Karpas-422 (cell line): ENCODE data around the gene POU6F2. TPM values are rescaled to one million over a fixed set of nuclear protein-coding genes. Genes with fewer than 3 reads are reported as not detected.

Experiments used
- DNase-seq: peaks from one replicate; pipeline ENCODE4 v3.0.0-alpha.2; 2015
- H2AFZ ChIP-seq: fragments of 200-600 bp; sonication (generic); 2 replicates; pipeline ENCODE4 v1.6.1; 2014; ENCODE audit warnings: antibody characterized with exemption, low read length, mixed read lengths
- H3K27ac ChIP-seq: fragments of 200-600 bp; sonication (generic); 2 replicates; pipeline ENCODE4 v1.5.1; 2014; ENCODE audit warnings: mild to moderate bottlenecking, low read length, moderate library complexity
- H3K27me3 ChIP-seq: fragments of 200-600 bp; sonication (generic); 2 replicates; pipeline ENCODE4 v1.6.1; 2014; ENCODE audit warnings: low read length, mixed read lengths
- H3K36me3 ChIP-seq: fragments of 200-600 bp; sonication (generic); 2 replicates; pipeline ENCODE4 v1.6.1; 2014; ENCODE audit warnings: low read length, mixed read lengths; ENCODE audit not compliant: insufficient read depth
- H3K4me1 ChIP-seq: fragments of 200-600 bp; sonication (generic); 2 replicates; pipeline ENCODE4 v1.6.1; 2014; ENCODE audit warnings: mild to moderate bottlenecking, low read length, mixed read lengths
- H3K4me2 ChIP-seq: fragments of 200-600 bp; sonication (generic); 2 replicates; pipeline ENCODE4 v1.6.1; 2014; ENCODE audit warnings: low read length, low read depth, mild to moderate bottlenecking; ENCODE audit not compliant: poor library complexity, severe bottlenecking
- H3K4me3 ChIP-seq: fragments of 200-600 bp; sonication (generic); 2 replicates; pipeline ENCODE4 v1.5.1; 2014; ENCODE audit warnings: mild to moderate bottlenecking, antibody characterized with exemption, low read length, mixed read lengths
- H3K79me2 ChIP-seq: fragments of 200-600 bp; sonication (generic); 2 replicates; pipeline ENCODE4 v1.6.1; 2014; ENCODE audit warnings: mild to moderate bottlenecking, low read length, mixed read lengths
- H3K9ac ChIP-seq: fragments of 200-600 bp; sonication (generic); 2 replicates; pipeline ENCODE4 v1.6.0; 2014; ENCODE audit warnings: low read length
- H3K9me2 ChIP-seq: fragments of 200-600 bp; sonication (generic), shearing (Covaris generic); replicated peaks from 2 replicates; pipeline ENCODE4 v1.6.0; 2014; ENCODE audit warnings: mild to moderate bottlenecking, low read length, moderate library complexity; ENCODE audit not compliant: insufficient read depth
- H3K9me3 ChIP-seq: fragments of 300-700, 200-600 bp; sonication (generic); 2 replicates; pipeline ENCODE4 v1.6.1; 2014; ENCODE audit warnings: low read length, mixed read lengths
- H4K20me1 ChIP-seq: fragments of 200-600 bp; sonication (generic); 2 replicates; pipeline ENCODE4 v1.6.1; 2014; ENCODE audit warnings: mild to moderate bottlenecking, antibody characterized with exemption, low read length, low read depth; ENCODE audit not compliant: insufficient read depth
- total RNA-seq: library from RNA; depleted of rRNA; stranded (reverse); fragments of >200 nt; shearing (Covaris generic); gene quantifications from 2 replicates; pipeline ENCODE4 v1.2.3, GENCODE V29; 2014; ENCODE audit warnings: low replicate concordance

POU6F2 gene
- total RNA-seq, 1 experiment from 2014 or later = not detected

DNA sequence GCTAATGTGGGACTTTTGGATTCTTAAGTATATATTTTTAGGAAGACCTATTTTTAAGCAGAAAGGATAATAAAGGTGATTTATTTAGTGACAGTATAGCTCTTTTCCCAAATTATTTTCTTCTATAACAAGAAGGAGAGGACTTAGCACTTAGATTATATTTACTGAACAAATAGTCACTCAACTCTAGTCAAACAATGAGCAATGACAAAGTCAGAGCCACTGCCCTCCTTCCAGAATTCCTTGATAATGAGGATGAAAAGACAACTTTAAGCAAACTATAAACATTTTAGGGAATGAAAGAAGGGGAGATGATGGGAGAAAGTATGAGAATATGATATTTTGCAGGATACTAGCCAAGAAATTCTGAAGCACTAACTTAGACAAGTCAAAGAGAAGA lies 295.0 kb downstream of the POU6F2 start:
- Histone ChIP-seq H4K20me1 (no peaks in the 10 kb centered on the region), H3K9me2 (no peaks in the 10 kb centered on the region), H3K36me3 (no peaks in the 10 kb centered on the region), H2AFZ (no peak overlapping the region), H3K4me3 (no peak overlapping the region), H3K4me2 (no peak overlapping the region), H3K9ac (no peak overlapping the region), H3K79me2 (no peaks in the 10 kb centered on the region), H3K27me3 (no peaks in the 10 kb centered on the region), H3K27ac (no peak overlapping the region), H3K9me3 (no peaks in the 10 kb centered on the region), H3K4me1 (no peaks in the 10 kb centered on the region)
- no peak for DNase-seq

DNA sequence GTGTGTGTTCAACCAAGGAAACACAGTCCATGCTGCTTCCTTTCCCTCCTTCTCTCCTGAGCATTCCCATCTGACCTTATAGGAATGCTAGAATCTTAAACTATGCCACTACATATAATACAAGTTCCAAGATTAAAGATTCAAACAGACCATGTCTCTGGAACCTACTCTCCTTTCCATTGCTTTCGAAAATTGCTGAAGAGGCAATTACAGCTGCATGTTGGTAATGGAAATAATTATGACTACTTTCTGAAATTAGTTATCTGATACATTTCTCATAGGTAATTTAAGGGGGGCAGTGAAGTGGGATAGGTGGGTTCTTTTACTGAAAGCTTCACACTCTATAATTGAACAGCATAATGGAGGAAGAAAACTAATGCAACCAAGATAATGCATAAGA lies 302.6 kb downstream of the POU6F2 start:
- no peaks in the 10 kb centered on the region for H3K9me2 ChIP-seq
- no peaks in the 10 kb centered on the region for H4K20me1 ChIP-seq
- no peak overlapping the region for H2AFZ ChIP-seq
- no peaks in the 10 kb centered on the region for H3K79me2 ChIP-seq
- H3K4me1 ChIP-seq = no peaks in the 10 kb centered on the region
- no peak for DNase-seq
- H3K9me3 ChIP-seq = no peaks in the 10 kb centered on the region
- no peak overlapping the region for H3K4me2 ChIP-seq
- no peaks in the 10 kb centered on the region for H3K36me3 ChIP-seq
- H3K9ac ChIP-seq = no peak overlapping the region
- H3K4me3 ChIP-seq = no peak overlapping the region
- no peak overlapping the region for H3K27ac ChIP-seq
- no peaks in the 10 kb centered on the region for H3K27me3 ChIP-seq

DNA sequence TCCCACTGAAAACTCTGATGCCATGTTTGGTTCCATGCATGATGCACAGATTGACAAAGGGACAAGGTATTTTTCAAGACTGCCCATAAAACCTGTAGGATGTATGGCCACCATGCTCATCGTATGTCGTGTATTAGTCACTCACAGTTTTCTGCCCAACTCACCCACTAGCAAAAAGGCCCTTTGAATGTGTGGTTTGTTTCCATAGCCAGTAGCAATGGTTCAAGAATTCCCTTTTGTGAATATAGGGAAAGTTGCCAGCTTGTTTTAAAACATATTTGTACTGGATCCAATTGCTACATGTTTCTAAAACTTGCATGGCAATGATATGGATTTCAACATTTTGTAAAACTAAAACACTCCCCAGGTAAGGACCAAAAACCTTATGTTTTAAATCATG lies 307.5 kb downstream of the POU6F2 start:
- Histone ChIP-seq H4K20me1 (no peaks in the 10 kb centered on the region), H3K27ac (no peak overlapping the region), H3K36me3 (no peaks in the 10 kb centered on the region), H3K9me2 (no peaks in the 10 kb centered on the region), H3K4me1 (no peaks in the 10 kb centered on the region), H3K79me2 (no peaks in the 10 kb centered on the region), H3K27me3 (no peaks in the 10 kb centered on the region), H3K9me3 (no peaks in the 10 kb centered on the region), H3K9ac (no peak overlapping the region), H3K4me3 (no peak overlapping the region), H3K4me2 (no peak overlapping the region), H2AFZ (no peak overlapping the region)
- no peak for DNase-seq

DNA sequence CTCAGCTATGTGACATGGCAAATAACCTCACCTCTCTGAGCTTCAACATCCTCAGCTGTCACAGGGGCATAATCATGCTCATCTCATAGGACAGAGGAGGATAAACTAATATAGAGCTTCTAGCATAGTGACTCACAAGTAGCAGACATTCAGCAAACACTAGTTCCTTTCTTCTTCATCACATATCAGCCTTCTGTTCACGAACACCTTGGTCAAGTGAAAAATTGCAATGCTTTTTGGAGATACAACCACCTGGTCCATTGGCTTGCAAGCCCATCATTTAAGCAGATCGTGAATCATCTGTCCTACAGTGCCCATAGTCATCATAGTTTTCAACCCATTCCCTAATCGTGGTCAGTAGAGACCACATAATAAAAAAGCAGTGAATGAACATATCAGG lies 310.6 kb downstream of the POU6F2 start:
- no peak overlapping the region for H3K27ac ChIP-seq
- H4K20me1 ChIP-seq = no peaks in the 10 kb centered on the region
- H3K36me3 ChIP-seq = no peaks in the 10 kb centered on the region
- no peaks in the 10 kb centered on the region for H3K27me3 ChIP-seq
- H2AFZ ChIP-seq = no peak overlapping the region
- H3K9ac ChIP-seq = no peak overlapping the region
- no peaks in the 10 kb centered on the region for H3K9me2 ChIP-seq
- no peak for DNase-seq
- H3K4me3 ChIP-seq = no peak overlapping the region
- no peaks in the 10 kb centered on the region for H3K4me1 ChIP-seq
- H3K4me2 ChIP-seq = no peak overlapping the region
- no peaks in the 10 kb centered on the region for H3K79me2 ChIP-seq
- H3K9me3 ChIP-seq = no peaks in the 10 kb centered on the region

DNA sequence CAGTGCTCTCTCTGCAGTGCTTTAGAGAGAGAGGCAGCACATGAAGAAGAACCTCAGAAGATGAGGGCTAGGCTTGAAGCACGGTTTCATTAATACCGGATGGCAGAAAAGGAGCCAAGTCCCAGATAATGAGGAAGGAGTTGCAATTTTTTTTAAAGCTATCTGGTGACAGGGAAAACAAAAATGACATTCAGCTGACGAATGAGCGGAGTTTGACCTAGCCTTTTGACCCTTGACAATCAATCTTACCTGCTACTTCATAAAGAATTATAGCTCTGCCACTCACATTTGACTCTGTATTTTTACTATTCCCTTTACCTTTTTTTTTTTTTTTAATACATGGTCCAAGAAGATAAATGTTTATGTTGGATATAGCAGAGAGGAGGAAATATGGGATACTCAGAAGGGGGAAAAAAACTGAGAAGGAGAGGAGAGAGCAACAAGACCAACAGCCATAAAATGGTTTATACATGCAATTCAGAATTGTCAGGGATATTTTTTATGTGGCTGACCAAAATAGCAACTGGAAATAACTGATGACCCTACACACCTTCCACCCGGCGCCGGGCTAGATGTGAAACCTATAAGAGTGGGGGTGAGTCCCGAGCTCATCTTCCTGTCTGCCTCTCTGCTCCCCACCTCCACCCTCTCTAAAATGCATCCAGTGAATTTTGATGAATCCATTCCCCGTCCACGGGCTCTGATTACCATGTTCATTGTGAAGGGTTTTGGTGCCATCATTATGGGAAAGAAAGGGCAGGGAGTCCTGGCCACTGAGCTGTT lies 314.1 kb downstream of the POU6F2 start:
- no peaks in the 10 kb centered on the region for H3K9me2 ChIP-seq
- H3K9me3 ChIP-seq = no peaks in the 10 kb centered on the region
- no peaks in the 10 kb centered on the region for H3K4me1 ChIP-seq
- H3K79me2 ChIP-seq = no peaks in the 10 kb centered on the region
- no peak overlapping the region for H3K9ac ChIP-seq
- no peaks in the 10 kb centered on the region for H4K20me1 ChIP-seq
- no peak overlapping the region for H2AFZ ChIP-seq
- no peaks in the 10 kb centered on the region for H3K36me3 ChIP-seq
- no peak overlapping the region for H3K27ac ChIP-seq
- DNase-seq = no peak
- no peak overlapping the region for H3K4me2 ChIP-seq
- H3K27me3 ChIP-seq = no peaks in the 10 kb centered on the region
- no peak overlapping the region for H3K4me3 ChIP-seq

DNA sequence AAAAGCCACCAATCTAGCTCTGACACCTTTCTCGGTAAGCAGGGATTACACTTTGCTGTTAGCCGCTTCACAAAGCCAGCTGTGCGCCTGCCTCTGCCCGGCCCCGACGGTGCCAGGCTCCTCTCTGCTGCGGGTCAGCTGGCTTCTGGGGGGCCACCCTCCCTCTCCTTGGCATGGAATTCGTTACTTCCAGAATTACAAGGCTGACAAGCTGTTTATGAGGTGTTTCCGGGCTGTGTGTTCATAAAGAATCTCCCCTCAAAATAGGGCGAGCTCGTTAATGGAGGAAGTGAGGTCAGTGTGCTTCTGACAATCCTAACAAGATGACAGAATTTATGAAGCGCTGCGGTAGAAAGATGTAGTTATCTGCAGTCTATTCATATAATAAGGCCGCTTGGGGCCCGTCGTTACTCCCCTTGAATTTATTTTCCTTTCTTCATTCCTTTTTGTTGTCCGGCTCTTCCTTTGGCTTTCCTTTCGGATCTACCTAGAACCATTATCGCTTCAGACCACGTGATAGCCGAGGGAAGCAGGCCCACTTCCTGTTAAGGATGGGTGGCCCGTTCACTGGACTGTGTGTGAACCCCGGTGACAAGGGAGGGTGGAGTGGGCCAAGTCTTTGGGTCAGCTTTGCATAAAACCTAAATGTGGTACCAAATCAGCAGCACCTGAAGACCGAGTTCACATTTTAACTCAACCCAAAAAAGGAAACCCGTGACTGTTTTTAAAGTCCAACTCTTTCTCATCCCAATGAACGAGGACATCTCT lies 315.5 kb downstream of the POU6F2 start:
- Histone ChIP-seq H3K9me2 (no peaks in the 10 kb centered on the region), H3K79me2 (no peaks in the 10 kb centered on the region), H3K27ac (no peak overlapping the region)

DNA sequence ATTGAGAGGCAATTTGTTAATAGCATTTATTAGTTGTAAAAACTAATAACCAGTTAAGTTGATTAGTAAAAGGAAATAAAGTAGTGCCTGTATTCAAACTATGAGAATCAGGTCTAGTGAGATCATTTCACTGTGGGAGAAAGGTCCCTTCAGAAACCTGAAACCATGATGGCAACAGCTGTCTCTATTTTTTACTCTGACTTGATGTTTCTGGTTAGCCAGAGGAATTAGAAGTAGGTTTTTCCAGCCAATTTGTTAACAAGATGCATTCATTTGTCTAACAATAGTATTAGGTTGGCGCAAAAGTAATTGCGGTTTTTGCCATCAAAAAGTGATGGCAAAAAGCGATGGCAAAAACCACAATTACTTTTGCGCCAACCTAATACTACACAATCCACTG lies 316.3 kb downstream of the POU6F2 start:
- no peak for DNase-seq
- Histone ChIP-seq H4K20me1 (no peaks in the 10 kb centered on the region), H3K79me2 (no peaks in the 10 kb centered on the region), H3K9me3 (no peaks in the 10 kb centered on the region), H2AFZ (no peak overlapping the region), H3K9me2 (no peaks in the 10 kb centered on the region), H3K36me3 (no peaks in the 10 kb centered on the region), H3K27ac (no peak overlapping the region), H3K4me2 (no peak overlapping the region), H3K4me1 (no peaks in the 10 kb centered on the region), H3K4me3 (no peak overlapping the region), H3K9ac (no peak overlapping the region), H3K27me3 (no peaks in the 10 kb centered on the region)

More for the DNA sequence above, 315.5 kb downstream of the POU6F2 start:
- Histone ChIP-seq H3K4me1 (no peaks in the 10 kb centered on the region), H3K27me3 (no peaks in the 10 kb centered on the region), H2AFZ (no peak overlapping the region), H3K4me2 (no peak overlapping the region), H3K36me3 (no peaks in the 10 kb centered on the region), H3K4me3 (no peak overlapping the region), H3K9ac (no peak overlapping the region), H3K9me3 (no peaks in the 10 kb centered on the region), H4K20me1 (no peaks in the 10 kb centered on the region)
- no peak for DNase-seq

DNA sequence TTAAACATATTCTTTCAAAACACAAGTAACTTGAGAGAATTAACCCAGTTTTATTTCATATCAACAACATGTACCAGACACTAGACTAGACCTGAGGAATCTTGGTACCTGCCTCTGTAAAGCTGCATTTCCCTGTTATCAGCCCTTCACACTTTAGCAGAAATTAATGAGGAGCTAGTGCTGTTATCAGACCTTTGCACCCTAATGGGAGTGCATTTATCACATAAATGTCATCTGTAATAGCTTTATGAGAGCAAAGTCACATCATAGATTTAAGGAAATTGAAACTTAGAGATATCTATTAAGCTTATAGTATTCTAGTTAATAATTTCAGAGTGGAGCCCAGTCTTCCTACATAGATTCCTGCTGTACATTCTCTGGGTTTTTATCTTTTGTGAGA lies 318.1 kb downstream of the POU6F2 start:
- Histone ChIP-seq H2AFZ (no peak overlapping the region), H3K4me2 (no peak overlapping the region), H3K36me3 (no peaks in the 10 kb centered on the region), H3K4me3 (no peak overlapping the region), H3K27me3 (no peaks in the 10 kb centered on the region), H3K9me2 (no peaks in the 10 kb centered on the region), H3K4me1 (no peaks in the 10 kb centered on the region), H4K20me1 (no peaks in the 10 kb centered on the region), H3K27ac (no peak overlapping the region), H3K9me3 (no peaks in the 10 kb centered on the region), H3K79me2 (no peaks in the 10 kb centered on the region), H3K9ac (no peak overlapping the region)
- no peak for DNase-seq
